AG10803 (cell line): ENCODE measurements around the gene TMEM132C.

Experiments used
- DNase-seq: peaks from one replicate; pipeline ENCODE4 v3.0.0; 2010; ENCODE audit warnings: low read depth
- H3K4me3 ChIP-seq: 2 replicates; pipeline ENCODE4 v1.5.1; 2011; ENCODE audit warnings: mild to moderate bottlenecking, low read length, control low read depth
- TF ChIP-seq, protein P1 (sequence below): conservative IDR thresholded peaks from 2 replicates; pipeline ENCODE4 v1.5.1; 2011; ENCODE audit warnings: mild to moderate bottlenecking, low read length, control low read depth, inconsistent platforms

TMEM132C gene

GRCh38 chr12:128449146-128449894 lies 182.3 kb downstream of the TMEM132C start:
- DNase-seq: no peak
- no peak overlapping the region for H3K4me3 ChIP-seq
- TF ChIP-seq, protein P1, sequence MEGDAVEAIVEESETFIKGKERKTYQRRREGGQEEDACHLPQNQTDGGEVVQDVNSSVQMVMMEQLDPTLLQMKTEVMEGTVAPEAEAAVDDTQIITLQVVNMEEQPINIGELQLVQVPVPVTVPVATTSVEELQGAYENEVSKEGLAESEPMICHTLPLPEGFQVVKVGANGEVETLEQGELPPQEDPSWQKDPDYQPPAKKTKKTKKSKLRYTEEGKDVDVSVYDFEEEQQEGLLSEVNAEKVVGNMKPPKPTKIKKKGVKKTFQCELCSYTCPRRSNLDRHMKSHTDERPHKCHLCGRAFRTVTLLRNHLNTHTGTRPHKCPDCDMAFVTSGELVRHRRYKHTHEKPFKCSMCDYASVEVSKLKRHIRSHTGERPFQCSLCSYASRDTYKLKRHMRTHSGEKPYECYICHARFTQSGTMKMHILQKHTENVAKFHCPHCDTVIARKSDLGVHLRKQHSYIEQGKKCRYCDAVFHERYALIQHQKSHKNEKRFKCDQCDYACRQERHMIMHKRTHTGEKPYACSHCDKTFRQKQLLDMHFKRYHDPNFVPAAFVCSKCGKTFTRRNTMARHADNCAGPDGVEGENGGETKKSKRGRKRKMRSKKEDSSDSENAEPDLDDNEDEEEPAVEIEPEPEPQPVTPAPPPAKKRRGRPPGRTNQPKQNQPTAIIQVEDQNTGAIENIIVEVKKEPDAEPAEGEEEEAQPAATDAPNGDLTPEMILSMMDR: no peak

- no peak overlapping the region for H3K4me3 ChIP-seq
- no peak for DNase-seq
- TF ChIP-seq, protein P1: no peak
Observed at GRCh38 chr12:128450810-128451209, 183.8 kb downstream of the TMEM132C start.

DNA sequence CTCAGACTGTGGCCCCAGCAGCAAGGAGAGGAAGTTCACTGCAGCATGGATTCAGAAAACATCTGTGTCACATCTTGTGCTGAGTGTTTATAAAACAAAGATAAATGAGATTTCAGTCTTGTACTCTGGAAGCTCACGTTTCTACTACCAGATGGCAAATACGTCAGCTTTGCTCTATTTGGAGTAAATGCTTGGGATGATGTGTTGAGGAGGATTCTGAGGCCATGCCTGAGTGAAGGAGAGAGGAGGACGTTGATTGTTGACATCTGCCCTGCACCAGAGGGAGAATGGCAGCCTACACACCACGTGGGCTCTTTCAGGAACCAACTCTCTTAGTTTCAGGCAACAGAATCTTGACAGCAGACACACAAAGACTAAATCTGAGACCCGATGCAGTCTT lies 188.9 kb downstream of the TMEM132C start:
- TF ChIP-seq, protein P1: no peak
- no peak for DNase-seq
- no peak overlapping the region for H3K4me3 ChIP-seq

DNA sequence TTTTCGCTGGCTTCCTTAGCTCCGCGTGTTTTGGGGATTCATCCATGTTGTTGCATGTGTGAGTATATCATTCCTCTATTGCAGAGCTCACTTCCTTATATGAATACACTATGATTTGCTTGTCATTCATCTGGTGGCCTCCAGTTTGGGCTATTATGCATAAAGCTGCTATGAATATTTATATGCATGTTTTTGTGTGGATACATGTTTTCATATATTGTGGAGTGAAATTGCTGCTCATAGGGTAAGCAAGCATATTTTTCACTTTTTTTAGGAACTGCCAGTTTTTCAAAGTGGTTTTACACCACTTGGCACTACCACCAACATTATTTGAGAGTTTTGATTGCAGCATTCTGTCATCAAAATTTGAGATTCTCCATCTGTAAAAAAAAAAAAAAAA lies 190.0 kb downstream of the TMEM132C start:
- H3K4me3 ChIP-seq: no peak overlapping the region
- DNase-seq: no peak
- TF ChIP-seq, protein P1: no peak

- no peak for DNase-seq
- TF ChIP-seq, protein P1: no peak
- H3K4me3 ChIP-seq: no peak overlapping the region
Observed at GRCh38 chr12:128458301-128458974, 191.5 kb downstream of the TMEM132C start.

DNA sequence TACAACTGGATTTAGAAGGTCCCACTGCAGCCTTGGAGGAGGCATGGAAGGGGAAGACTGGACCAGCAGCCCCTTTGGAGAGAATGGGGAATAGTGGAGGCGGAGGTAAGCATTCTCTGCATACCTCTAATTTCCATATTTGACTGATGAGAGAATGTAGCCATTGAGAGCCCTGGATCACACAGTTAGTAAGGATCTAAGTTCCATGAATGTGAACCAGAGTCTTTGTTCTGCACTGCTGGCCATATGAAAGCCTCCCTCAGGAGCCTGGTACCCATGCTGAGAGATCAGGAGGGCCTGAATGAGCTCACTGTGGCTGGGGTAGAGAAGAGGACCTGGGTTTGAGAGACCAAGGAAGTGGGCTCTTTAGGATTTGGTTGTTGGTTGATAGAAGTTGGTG lies 192.1 kb downstream of the TMEM132C start:
- H3K4me3 ChIP-seq: no peak overlapping the region
- DNase-seq: no peak
- TF ChIP-seq, protein P1: no peak

GRCh38 chr12:128463881-128464280 lies 196.9 kb downstream of the TMEM132C start:
- no peak overlapping the region for H3K4me3 ChIP-seq
- no peak for DNase-seq
- TF ChIP-seq, protein P1: no peak
